ENCODE results near the gene MYH4. TPM values are rescaled to one million over a fixed set of nuclear protein-coding genes. Genes with fewer than 3 reads are reported as not detected.
A peak's percentile ranks its signal among the peaks of the same experiment; 100 is the strongest.

Gene MYH4
- total and polyA plus RNA-seq, 10 of the 15 experiments (the other 5 are each of a cell fraction or from before 2014, with no cell fraction given), result not detected

DNA sequence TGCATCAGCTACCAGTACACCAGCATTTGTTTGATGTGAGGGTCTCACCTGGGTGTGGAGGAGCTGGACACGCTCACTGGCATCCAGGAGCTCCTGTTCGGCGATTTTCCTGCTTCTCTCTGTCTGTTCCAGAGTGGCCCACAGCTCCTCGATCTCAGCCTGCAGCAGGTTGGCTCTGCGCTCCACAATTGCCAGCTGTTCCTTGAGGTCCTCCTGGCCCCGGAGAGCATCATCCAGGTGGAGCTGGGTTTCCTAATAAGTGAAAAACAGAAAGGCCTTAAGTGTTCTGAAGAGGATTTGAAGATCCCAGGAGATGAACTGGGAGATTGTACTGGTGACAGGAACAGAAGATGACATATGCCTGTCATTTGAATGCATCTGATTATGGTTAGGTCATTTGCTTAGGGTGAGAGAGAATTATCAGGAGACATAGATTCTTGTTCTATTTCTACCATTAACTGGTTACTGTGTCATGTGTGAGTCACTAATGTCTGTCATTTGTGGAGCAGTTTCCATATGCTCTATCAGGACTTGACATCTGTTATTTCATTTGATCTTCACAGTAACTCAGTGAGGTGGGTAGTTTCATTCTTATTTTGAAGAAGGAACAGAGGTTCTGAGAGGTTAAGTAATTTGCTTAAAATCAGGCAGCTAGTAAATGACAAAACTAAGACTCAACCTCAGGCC lies 75.0 kb downstream of the MYH4 start:
- intact Hi-C loops (cut with micrococcal nuclease; ENCODE audit: unreplicated experiment) (no loop called here), in situ Hi-C loops (cut with MboI) (no loop called here)
- TF ChIP-seq KLF5 (IDR thresholded peaks at IDR 0.05; ENCODE audit: partially characterized antibody), result no peak
- TF ChIP-seq JUND (IDR thresholded peaks at IDR 0.05; ENCODE audit: low read depth, low read length), result no peak
- TF ChIP-seq IRF4 (IDR thresholded peaks at IDR 0.05; ENCODE audit: low read depth, low read length), result no peak
- no peak for TF ChIP-seq TARDBP (IDR thresholded peaks at IDR 0.05; ENCODE audit: borderline replicate concordance)
- TF ChIP-seq DPF2 (IDR thresholded peaks at IDR 0.05), result no peak
- no peak for TF ChIP-seq JUNB (IDR thresholded peaks at IDR 0.05)
- no peak for TF ChIP-seq CBX5 (IDR thresholded peaks at IDR 0.05; ENCODE audit: low read depth)
- 25% methylated on average over 6 of the region's 6 CpGs for WGBS (ENCODE audit: insufficient coverage, insufficient replicate concordance, low lambda C conversion rate, missing lambda C conversion rate)
- H3K27ac ChIP-seq (ENCODE audit: control insufficient read depth, insufficient read depth), result no peak overlapping the region
- no peaks in the 10 kb centered on the region for H3K9me3 ChIP-seq (replicated peaks; ENCODE audit: control insufficient read depth, insufficient read depth, low read length)
- peaks cover 0 to 1% of the 10 kb centered on the region in 2 experiments; a peak in 3 of 4 replicates for H3K27me3 ChIP-seq (replicated peaks in 1 of 2; ENCODE audit: control insufficient read depth in 2 of 2, insufficient read depth in 2 of 2, low read length in 1 of 2)
- BruUV-seq (replicated peaks), result no TSS peak
- H3K79me2 ChIP-seq (ENCODE audit: control insufficient read depth, insufficient read depth, low read length), result no peaks in the 10 kb centered on the region
- H3K4me2 ChIP-seq (ENCODE audit: control insufficient read depth, insufficient read depth), result no peak overlapping the region
- no peak overlapping the region for H3K4me3 ChIP-seq
- SMC1A ChIA-PET (ENCODE audit: uncharacterized antibody, unreplicated experiment), result no interaction called here
- RAD21 ChIA-PET (ENCODE audit: unreplicated experiment), result no interaction called here
- H4K20me1 ChIP-seq (ENCODE audit: control insufficient read depth, insufficient read depth), result no peaks in the 10 kb centered on the region
- FAIRE-seq, result no peak
- DNase-seq (ENCODE audit: low read depth, low spot score), result no peak
- H3K9ac ChIP-seq (ENCODE audit: control insufficient read depth, insufficient read depth, low read length), result no peak overlapping the region
- POLR2A ChIA-PET, result no interaction called here
- no peaks in the 10 kb centered on the region for H3K4me1 ChIP-seq (ENCODE audit: control insufficient read depth, insufficient read depth, low read length)
- H3K36me3 ChIP-seq (ENCODE audit: control insufficient read depth in 2 of 2, insufficient read depth in 2 of 2, low read length in 1 of 2), result no peaks in the 10 kb centered on the region
- no peak overlapping the region for H2AFZ ChIP-seq (ENCODE audit: control insufficient read depth, low read depth, low read length)
- CTCF ChIA-PET, result no interaction called here
- ATAC-seq, result peak; percentile 27; the same call in 2 of the 3 replicates

Other genes with a start within 250 kb of the MYH4 start
- gene MYH13, start 96.6 kb downstream of the MYH4 start, total RNA-seq (2014; rRNA removed), result under 0.01 TPM in 1 of 2 replicates, not detected in the other
- gene MYH13, start 96.6 kb downstream of the MYH4 start, total RNA-seq (2014; rRNA removed; fragmentation: Illumina TruSeq; extraction: Trizol), result 0.04 and 0.05 TPM in 2 replicates
- 0.03 TPM in 1 of 2 replicates, not detected in the other for gene MYH13, start 96.6 kb downstream of the MYH4 start, total RNA-seq (2021)
- 0.04 and 0.07 TPM in 2 replicates for gene MYH13, start 96.6 kb downstream of the MYH4 start, polyA plus RNA-seq (2011; rRNA removed)
- 0.01 TPM in 1 of 2 replicates, not detected in the other for gene MYH13, start 96.6 kb downstream of the MYH4 start, polyA plus RNA-seq (2014; fragmentation: Illumina TruSeq; extraction: Trizol)
- under 1 TPM in 1 of 2 experiments, not detected in 1; 0.02 TPM for gene MYH13, start 96.6 kb downstream of the MYH4 start, polyA plus RNA-seq (2014; fragmentation: Nextera tagmentation; extraction: Ambion mirVana)
- 0.04 TPM in 1 of 2 replicates, not detected in the other for gene MYH13, start 96.6 kb downstream of the MYH4 start, polyA plus RNA-seq (2014; rRNA removed)
- under 1 TPM in 1 of 2 experiments, not detected in 1; 0.03 TPM for gene MYH13, start 96.6 kb downstream of the MYH4 start, polyA plus RNA-seq (2016; fragmentation: Nextera tagmentation; extraction: Ambion mirVana)
- not detected in 2 replicates for gene MYH8, start 47.6 kb downstream of the MYH4 start, total RNA-seq (2014; rRNA removed)
- gene MYH8, start 47.6 kb downstream of the MYH4 start, total RNA-seq (2014; rRNA removed; fragmentation: Illumina TruSeq; extraction: Trizol), result not detected in 2 replicates
- not detected in 2 replicates for gene MYH8, start 47.6 kb downstream of the MYH4 start, total RNA-seq (2021)
- gene MYH8, start 47.6 kb downstream of the MYH4 start, polyA plus RNA-seq (2011; rRNA removed), result 0.01 TPM in 2 replicates
- gene MYH8, start 47.6 kb downstream of the MYH4 start, polyA plus RNA-seq (2014; fragmentation: Illumina TruSeq; extraction: Trizol), result not detected in 2 replicates
- not detected for gene MYH8, start 47.6 kb downstream of the MYH4 start, polyA plus RNA-seq (2014; fragmentation: Nextera tagmentation; extraction: Ambion mirVana)
- gene MYH8, start 47.6 kb downstream of the MYH4 start, polyA plus RNA-seq (2014; rRNA removed), result not detected in 2 replicates
- gene MYH8, start 47.6 kb downstream of the MYH4 start, polyA plus RNA-seq (2016; fragmentation: Nextera tagmentation; extraction: Ambion mirVana), result under 1 TPM in 1 of 2 experiments, not detected in 1; 0.03 TPM
- gene MYH1, start 49.0 kb upstream of the MYH4 start, total RNA-seq (2014; rRNA removed), result not detected in 2 replicates
- not detected in 2 replicates for gene MYH1, start 49.0 kb upstream of the MYH4 start, total RNA-seq (2014; rRNA removed; fragmentation: Illumina TruSeq; extraction: Trizol)
- gene MYH1, start 49.0 kb upstream of the MYH4 start, total RNA-seq (2021), result not detected in 2 replicates
- 0.01 TPM in 1 of 2 replicates, not detected in the other for gene MYH1, start 49.0 kb upstream of the MYH4 start, polyA plus RNA-seq (2011; rRNA removed)
- not detected in 2 replicates for gene MYH1, start 49.0 kb upstream of the MYH4 start, polyA plus RNA-seq (2014; fragmentation: Illumina TruSeq; extraction: Trizol)
- not detected for gene MYH1, start 49.0 kb upstream of the MYH4 start, polyA plus RNA-seq (2014; fragmentation: Nextera tagmentation; extraction: Ambion mirVana)
- gene MYH1, start 49.0 kb upstream of the MYH4 start, polyA plus RNA-seq (2014; rRNA removed), result not detected in 2 replicates
- gene MYH1, start 49.0 kb upstream of the MYH4 start, polyA plus RNA-seq (2016; fragmentation: Nextera tagmentation; extraction: Ambion mirVana), result not detected
- gene MYH2, start 80.1 kb upstream of the MYH4 start, total RNA-seq (2014; rRNA removed), result not detected in 2 replicates
- gene MYH2, start 80.1 kb upstream of the MYH4 start, total RNA-seq (2014; rRNA removed; fragmentation: Illumina TruSeq; extraction: Trizol), result not detected in 2 replicates
- gene MYH2, start 80.1 kb upstream of the MYH4 start, total RNA-seq (2021), result not detected in 2 replicates
- not detected in 2 replicates for gene MYH2, start 80.1 kb upstream of the MYH4 start, polyA plus RNA-seq (2011; rRNA removed)
- gene MYH2, start 80.1 kb upstream of the MYH4 start, polyA plus RNA-seq (2014; fragmentation: Illumina TruSeq; extraction: Trizol), result not detected in 2 replicates
- gene MYH2, start 80.1 kb upstream of the MYH4 start, polyA plus RNA-seq (2014; fragmentation: Nextera tagmentation; extraction: Ambion mirVana), result not detected
- gene MYH2, start 80.1 kb upstream of the MYH4 start, polyA plus RNA-seq (2014; rRNA removed), result not detected in 2 replicates
- not detected for gene MYH2, start 80.1 kb upstream of the MYH4 start, polyA plus RNA-seq (2016; fragmentation: Nextera tagmentation; extraction: Ambion mirVana)
- gene MYH3, start 187.8 kb upstream of the MYH4 start, total RNA-seq (2014; rRNA removed), result 0.17 and 1.5 TPM in 2 replicates
- 0.31 and 1.0 TPM in 2 replicates for gene MYH3, start 187.8 kb upstream of the MYH4 start, total RNA-seq (2014; rRNA removed; fragmentation: Illumina TruSeq; extraction: Trizol)
- gene MYH3, start 187.8 kb upstream of the MYH4 start, total RNA-seq (2021), result 1.1 and 1.4 TPM in 2 replicates
- gene MYH3, start 187.8 kb upstream of the MYH4 start, polyA plus RNA-seq (2011; rRNA removed), result 0.98 and 1.2 TPM in 2 replicates
- gene MYH3, start 187.8 kb upstream of the MYH4 start, polyA plus RNA-seq (2014; fragmentation: Illumina TruSeq; extraction: Trizol), result 0.82 and 1.3 TPM in 2 replicates
- gene MYH3, start 187.8 kb upstream of the MYH4 start, polyA plus RNA-seq (2014; fragmentation: Nextera tagmentation; extraction: Ambion mirVana), result under 1 TPM; 0.14 to 0.69 TPM
- 0.36 and 0.53 TPM in 2 replicates for gene MYH3, start 187.8 kb upstream of the MYH4 start, polyA plus RNA-seq (2014; rRNA removed)
- gene MYH3, start 187.8 kb upstream of the MYH4 start, polyA plus RNA-seq (2016; fragmentation: Nextera tagmentation; extraction: Ambion mirVana), result under 1 TPM; 0.72 to 0.96 TPM
- gene SCO1, start 228.0 kb upstream of the MYH4 start, total RNA-seq (2014; rRNA removed), result 71.4 and 73.0 TPM in 2 replicates
- 25.3 and 29.4 TPM in 2 replicates for gene SCO1, start 228.0 kb upstream of the MYH4 start, total RNA-seq (2014; rRNA removed; fragmentation: Illumina TruSeq; extraction: Trizol)
- 43.1 and 43.5 TPM in 2 replicates for gene SCO1, start 228.0 kb upstream of the MYH4 start, total RNA-seq (2021)
- gene SCO1, start 228.0 kb upstream of the MYH4 start, polyA plus RNA-seq (2011; rRNA removed), result 32.6 and 42.4 TPM in 2 replicates
- gene SCO1, start 228.0 kb upstream of the MYH4 start, polyA plus RNA-seq (2014; fragmentation: Illumina TruSeq; extraction: Trizol), result 25.3 and 25.4 TPM in 2 replicates
- gene SCO1, start 228.0 kb upstream of the MYH4 start, polyA plus RNA-seq (2014; fragmentation: Nextera tagmentation; extraction: Ambion mirVana), result 10 to 100 TPM in 1 of 2 experiments, 1 to 10 TPM in 1; 8.2 to 24.8 TPM
- 41.7 and 50.9 TPM in 2 replicates for gene SCO1, start 228.0 kb upstream of the MYH4 start, polyA plus RNA-seq (2014; rRNA removed)
- 10 to 100 TPM; 64.7 to 68.1 TPM for gene SCO1, start 228.0 kb upstream of the MYH4 start, polyA plus RNA-seq (2016; fragmentation: Nextera tagmentation; extraction: Ambion mirVana)
- 8.7 TPM in 2 replicates for gene ADPRM, start 228.0 kb upstream of the MYH4 start, total RNA-seq (2014; rRNA removed)
- 11.0 and 11.7 TPM in 2 replicates for gene ADPRM, start 228.0 kb upstream of the MYH4 start, total RNA-seq (2014; rRNA removed; fragmentation: Illumina TruSeq; extraction: Trizol)
- gene ADPRM, start 228.0 kb upstream of the MYH4 start, total RNA-seq (2021), result 7.1 TPM in 2 replicates
- gene ADPRM, start 228.0 kb upstream of the MYH4 start, polyA plus RNA-seq (2011; rRNA removed), result 13.8 and 18.4 TPM in 2 replicates
- gene ADPRM, start 228.0 kb upstream of the MYH4 start, polyA plus RNA-seq (2014; fragmentation: Illumina TruSeq; extraction: Trizol), result 8.8 and 11.4 TPM in 2 replicates
- gene ADPRM, start 228.0 kb upstream of the MYH4 start, polyA plus RNA-seq (2014; fragmentation: Nextera tagmentation; extraction: Ambion mirVana), result 10 to 100 TPM; 14.2 to 18.4 TPM
- gene ADPRM, start 228.0 kb upstream of the MYH4 start, polyA plus RNA-seq (2014; rRNA removed), result 5.4 and 7.5 TPM in 2 replicates
- gene ADPRM, start 228.0 kb upstream of the MYH4 start, polyA plus RNA-seq (2016; fragmentation: Nextera tagmentation; extraction: Ambion mirVana), result 1 to 10 TPM; 8.0 to 8.3 TPM